Neural progenitor cell (in vitro differentiated cells): ENCODE data around the gene OPA1. TPM values are rescaled to one million over a fixed set of nuclear protein-coding genes. Genes with fewer than 3 reads are reported as not detected.

Source experiments
- DNase-seq: peaks from one replicate; pipeline ENCODE4 v3.0.0-alpha.2; 2016; ENCODE audit warnings: low spot score
- H2AFZ ChIP-seq: fragments of 200-600 bp; sonication (generic); replicated peaks from 2 replicates; pipeline ENCODE4 v1.6.1; 2016; ENCODE audit warnings: antibody characterized with exemption
- H3F3A ChIP-seq: fragments of 200-600 bp; sonication (generic); 2 replicates; pipeline ENCODE4 v1.6.1; 2016; ENCODE audit warnings: antibody characterized with exemption, low read depth
- H3K27ac ChIP-seq: fragments of 200-600 bp; sonication (generic); 2 replicates; pipeline ENCODE4 v1.5.1; 2016; ENCODE audit warnings: mild to moderate bottlenecking
- H3K27me3 ChIP-seq: fragments of 200-600 bp; sonication (generic); 2 replicates; pipeline ENCODE4 v1.6.1; 2016; ENCODE audit warnings: mild to moderate bottlenecking, moderate library complexity
- H3K36me3 ChIP-seq: fragments of 200-600 bp; sonication (generic); 2 replicates; pipeline ENCODE4 v1.5.1; 2016
- H3K4me1 ChIP-seq: fragments of 200-600 bp; sonication (generic); 2 replicates; pipeline ENCODE4 v1.6.1; 2016; ENCODE audit warnings: mixed run types
- H3K4me2 ChIP-seq: fragments of 200-600 bp; sonication (generic); 2 replicates; pipeline ENCODE4 v1.6.1; 2016
- H3K4me3 ChIP-seq: fragments of 200-600 bp; sonication (generic); 2 replicates; pipeline ENCODE4 v1.5.1; 2016
- H3K79me2 ChIP-seq: fragments of 200-600 bp; sonication (generic); 2 replicates; pipeline ENCODE4 v1.6.1; 2016; ENCODE audit warnings: low read depth
- H3K9ac ChIP-seq: fragments of 200-600 bp; sonication (generic); 2 replicates; pipeline ENCODE4 v1.6.1; 2016
- H3K9me3 ChIP-seq: fragments of 200-600 bp; sonication (generic); 2 replicates; pipeline ENCODE4 v1.5.1; 2016; ENCODE audit warnings: low read depth
- H4K20me1 ChIP-seq: fragments of 200-600 bp; sonication (generic); 2 replicates; pipeline ENCODE4 v1.6.1; 2016; ENCODE audit warnings: low read depth
- H3K27ac Mint-ChIP-seq: 3 replicates; pipeline ENCODE4 v1.8.0; 2021; ENCODE audit warnings: mixed read lengths
- H3K27me3 Mint-ChIP-seq: 2 replicates; pipeline ENCODE4 v1.8.0; 2022; ENCODE audit warnings: low read depth, mild to moderate bottlenecking, inconsistent platforms, moderate library complexity, mixed read lengths; ENCODE audit not compliant: insufficient read depth
- H3K36me3 Mint-ChIP-seq: 3 replicates; pipeline ENCODE4 v1.8.0; 2021; ENCODE audit warnings: mixed read lengths
- H3K4me1 Mint-ChIP-seq: 3 replicates; pipeline ENCODE4 v1.8.0; 2021; ENCODE audit warnings: mixed read lengths
- H3K4me3 Mint-ChIP-seq: 3 replicates; pipeline ENCODE4 v1.8.0; 2021; ENCODE audit warnings: mild to moderate bottlenecking, moderate library complexity, mixed read lengths
- H3K9me3 Mint-ChIP-seq: 3 replicates; pipeline ENCODE4 v1.8.0; 2020; ENCODE audit warnings: mixed read lengths
- EZH2 ChIP-seq: fragments of 200-600 bp; sonication (generic); IDR thresholded peaks from 2 replicates; pipeline ENCODE4 v1.6.1; 2017; ENCODE audit warnings: antibody characterized with exemption, mild to moderate bottlenecking, moderate library complexity
- EZH2phosphoT487 ChIP-seq: fragments of 200-600 bp; sonication (generic); IDR thresholded peaks from 2 replicates; pipeline ENCODE4 v1.6.1; 2017; ENCODE audit warnings: antibody characterized with exemption
- total RNA-seq: library from RNA; depleted of rRNA; stranded (reverse); fragments of >200 nt; gene quantifications from 2 replicates; pipeline ENCODE4 v1.2.3, GENCODE V29; 2015; ENCODE audit warnings: low replicate concordance
- TF ChIP-seq, protein P1 (sequence below): fragments of 200-600 bp; sonication (generic); IDR thresholded peaks from 2 replicates; pipeline ENCODE4 v1.5.1; 2017; ENCODE audit warnings: antibody characterized with exemption, mild to moderate bottlenecking

Gene OPA1
- total RNA-seq, 1 donor from 2014 or later = 125 TPM

DNA sequence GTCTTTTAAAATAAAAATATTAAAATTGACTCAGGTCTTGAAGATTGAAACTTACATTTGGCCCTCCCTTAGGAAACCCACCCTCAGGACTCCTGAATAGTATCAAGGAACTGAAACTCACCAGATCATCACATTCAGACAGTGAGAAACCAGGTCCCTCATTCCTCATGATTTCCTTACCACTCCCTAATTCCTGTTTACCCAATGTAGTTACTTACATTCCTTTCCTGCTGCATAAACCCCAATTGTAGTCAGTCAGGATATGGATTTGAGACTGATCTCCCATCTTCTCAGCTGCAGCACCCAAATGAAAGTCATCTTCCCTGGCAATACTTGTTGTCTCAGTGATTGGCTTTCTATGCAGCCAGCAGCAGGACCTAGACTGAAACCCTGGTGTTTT, 46.9 kb upstream of the OPA1 start:
- no peak overlapping the region for H3K27ac Mint-ChIP-seq
- peaks cover 13% of the 10 kb centered on the region for H3K9me3 Mint-ChIP-seq

DNA sequence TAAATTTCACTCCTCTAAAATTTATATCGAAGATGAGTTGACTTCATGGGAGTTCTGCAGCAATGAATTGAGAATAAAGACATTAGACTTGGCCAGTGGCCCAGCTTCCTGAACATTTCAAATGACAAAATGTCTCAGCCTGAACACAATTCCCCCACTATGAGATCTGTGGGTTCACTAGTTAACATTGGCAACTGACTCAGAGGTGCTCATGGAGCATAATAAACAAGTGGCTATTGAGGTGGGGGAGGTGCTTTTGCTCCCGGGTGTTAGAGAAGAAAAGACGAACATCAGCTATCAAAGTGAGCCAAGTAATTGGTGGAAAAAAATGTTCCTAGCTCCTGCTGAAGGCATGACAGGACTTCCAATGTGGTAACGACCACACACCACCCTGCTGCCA, 44.6 kb upstream of the OPA1 start:
- Histone ChIP-seq H2AFZ (no peak overlapping the region), H3K4me3 (no peak overlapping the region), H3K36me3 (no peaks in the 10 kb centered on the region), H3K27me3 (no peaks in the 10 kb centered on the region), H4K20me1 (no peaks in the 10 kb centered on the region), H3K4me1 (peaks cover 16% of the 10 kb centered on the region), H3K9ac (no peak overlapping the region), H3K79me2 (no peaks in the 10 kb centered on the region), H3K4me2 (peak overlapping the region; percentile 35), H3F3A (no peaks in the 10 kb centered on the region), H3K9me3 (peaks cover 4% of the 10 kb centered on the region), H3K27ac (no peak overlapping the region)
- Mint-ChIP-seq H3K27ac (no peak overlapping the region), H3K36me3 (no peaks in the 10 kb centered on the region), H3K9me3 (peaks cover 10% of the 10 kb centered on the region), H3K4me1 (peaks cover 10% of the 10 kb centered on the region), H3K27me3 (no peaks in the 10 kb centered on the region), H3K4me3 (no peak overlapping the region)
- DNase-seq = no peak
- TF ChIP-seq EZH2 (no peak), EZH2phosphoT487 (no peak)
- TF ChIP-seq, protein P1, sequence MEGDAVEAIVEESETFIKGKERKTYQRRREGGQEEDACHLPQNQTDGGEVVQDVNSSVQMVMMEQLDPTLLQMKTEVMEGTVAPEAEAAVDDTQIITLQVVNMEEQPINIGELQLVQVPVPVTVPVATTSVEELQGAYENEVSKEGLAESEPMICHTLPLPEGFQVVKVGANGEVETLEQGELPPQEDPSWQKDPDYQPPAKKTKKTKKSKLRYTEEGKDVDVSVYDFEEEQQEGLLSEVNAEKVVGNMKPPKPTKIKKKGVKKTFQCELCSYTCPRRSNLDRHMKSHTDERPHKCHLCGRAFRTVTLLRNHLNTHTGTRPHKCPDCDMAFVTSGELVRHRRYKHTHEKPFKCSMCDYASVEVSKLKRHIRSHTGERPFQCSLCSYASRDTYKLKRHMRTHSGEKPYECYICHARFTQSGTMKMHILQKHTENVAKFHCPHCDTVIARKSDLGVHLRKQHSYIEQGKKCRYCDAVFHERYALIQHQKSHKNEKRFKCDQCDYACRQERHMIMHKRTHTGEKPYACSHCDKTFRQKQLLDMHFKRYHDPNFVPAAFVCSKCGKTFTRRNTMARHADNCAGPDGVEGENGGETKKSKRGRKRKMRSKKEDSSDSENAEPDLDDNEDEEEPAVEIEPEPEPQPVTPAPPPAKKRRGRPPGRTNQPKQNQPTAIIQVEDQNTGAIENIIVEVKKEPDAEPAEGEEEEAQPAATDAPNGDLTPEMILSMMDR = no peak

More for the DNA sequence above, 46.9 kb upstream of the OPA1 start:
- Histone ChIP-seq H3K9ac (no peak overlapping the region), H3K27me3 (no peaks in the 10 kb centered on the region), H2AFZ (no peak overlapping the region), H3K36me3 (no peaks in the 10 kb centered on the region), H3K79me2 (no peaks in the 10 kb centered on the region), H3K27ac (no peak overlapping the region), H3F3A (no peaks in the 10 kb centered on the region), H3K4me1 (peaks cover 13% of the 10 kb centered on the region), H3K9me3 (peaks cover 4% of the 10 kb centered on the region), H3K4me3 (no peak overlapping the region), H3K4me2 (no peak overlapping the region), H4K20me1 (no peaks in the 10 kb centered on the region)
- TF ChIP-seq, protein P1 = no peak
- no peak for TF ChIP-seq EZH2
- TF ChIP-seq EZH2phosphoT487 = no peak
- Mint-ChIP-seq H3K36me3 (no peaks in the 10 kb centered on the region), H3K4me3 (no peak overlapping the region), H3K4me1 (peaks cover 6% of the 10 kb centered on the region), H3K27me3 (no peaks in the 10 kb centered on the region)
- no peak for DNase-seq

DNA sequence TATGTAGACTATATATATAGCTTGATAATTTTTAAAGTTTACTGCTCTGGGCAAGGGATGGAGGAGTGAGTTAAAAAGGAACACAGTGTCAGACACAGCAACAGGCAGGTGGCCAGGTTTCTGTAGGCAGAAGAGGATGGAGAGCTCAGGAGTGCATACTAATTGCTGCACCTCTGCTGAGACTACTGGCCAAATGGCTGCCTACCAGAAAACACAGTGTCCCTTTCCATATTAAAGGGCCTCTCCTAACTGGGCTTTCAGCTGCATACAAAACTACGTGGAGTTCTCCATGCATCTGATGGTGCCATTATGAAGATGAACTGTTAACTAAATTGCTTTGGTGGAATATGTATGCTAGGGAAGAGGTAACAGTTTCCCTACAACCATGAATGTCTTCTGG, 40.1 kb upstream of the OPA1 start:
- Histone ChIP-seq H3K4me1 (peaks cover 22% of the 10 kb centered on the region), H3K36me3 (no peaks in the 10 kb centered on the region), H3K9ac (no peak overlapping the region), H3F3A (no peaks in the 10 kb centered on the region), H3K4me2 (no peak overlapping the region), H3K27ac (no peak overlapping the region), H3K27me3 (no peaks in the 10 kb centered on the region), H3K9me3 (no peaks in the 10 kb centered on the region), H4K20me1 (no peaks in the 10 kb centered on the region), H3K4me3 (no peak overlapping the region), H3K79me2 (no peaks in the 10 kb centered on the region), H2AFZ (no peak overlapping the region)
- Mint-ChIP-seq H3K27ac (no peak overlapping the region), H3K36me3 (no peaks in the 10 kb centered on the region), H3K9me3 (no peaks in the 10 kb centered on the region), H3K4me1 (peaks cover 23% of the 10 kb centered on the region), H3K27me3 (peaks cover 2% of the 10 kb centered on the region), H3K4me3 (no peak overlapping the region)
- no peak for DNase-seq
- no peak for TF ChIP-seq EZH2
- TF ChIP-seq EZH2phosphoT487 = no peak

GRCh38 chr3:193553586-193553985, 39.4 kb upstream of the OPA1 start:
- H3K9ac ChIP-seq = no peak overlapping the region
- no peak overlapping the region for H3K4me3 ChIP-seq
- H3K4me1 Mint-ChIP-seq = peaks cover 19% of the 10 kb centered on the region
- H3K27ac Mint-ChIP-seq = no peak overlapping the region
- no peaks in the 10 kb centered on the region for H3F3A ChIP-seq
- H3K27me3 Mint-ChIP-seq = peaks cover 2% of the 10 kb centered on the region
- H3K9me3 Mint-ChIP-seq = no peaks in the 10 kb centered on the region
- H3K36me3 ChIP-seq = no peaks in the 10 kb centered on the region
- H3K27me3 ChIP-seq = no peaks in the 10 kb centered on the region
- no peaks in the 10 kb centered on the region for H3K36me3 Mint-ChIP-seq
- H3K79me2 ChIP-seq = no peaks in the 10 kb centered on the region
- TF ChIP-seq EZH2phosphoT487 = no peak
- TF ChIP-seq EZH2 = no peak
- TF ChIP-seq, protein P1 = no peak
- H3K4me1 ChIP-seq = peaks cover 15% of the 10 kb centered on the region
- no peaks in the 10 kb centered on the region for H3K9me3 ChIP-seq
- H3K27ac ChIP-seq = no peak overlapping the region
- H3K4me3 Mint-ChIP-seq = no peak overlapping the region
- DNase-seq = no peak
- no peaks in the 10 kb centered on the region for H4K20me1 ChIP-seq
- H3K4me2 ChIP-seq = no peak overlapping the region
- H2AFZ ChIP-seq = no peak overlapping the region
